Keratinocyte (primary cell): ENCODE measurements around the gene ZBTB49. TPM values are rescaled to one million over a fixed set of nuclear protein-coding genes. Genes with fewer than 3 reads are reported as not detected.

Source experiments
- DNase-seq: peaks from one replicate; pipeline ENCODE4 v3.0.0-alpha.2; 2011; ENCODE audit warnings: low read depth, missing footprints, low spot score
- FAIRE-seq: peaks from 2 replicates; lab custom pipeline; 2011; peaks lifted over from hg19 to GRCh38; lab: Jason Lieb, UNC
- H2AFZ ChIP-seq: 2 replicates; pipeline ENCODE4 v1.6.0; 2012; ENCODE audit warnings: low read length, control low read depth, inconsistent platforms; ENCODE audit not compliant: control insufficient read depth
- H3K27ac ChIP-seq: 2 replicates; pipeline ENCODE4 v1.5.1; 2011; ENCODE audit warnings: low read length; ENCODE audit not compliant: control insufficient read depth, insufficient read depth
- H3K27me3 ChIP-seq: 3 replicates; pipeline ENCODE4 v1.6.0; 2011; ENCODE audit warnings: low read length; ENCODE audit not compliant: control insufficient read depth, insufficient read depth; ENCODE audit errors: extremely low read depth
- H3K36me3 ChIP-seq, 2 experiments: 2 replicates in 1 of 2; 3 replicates in 1 of 2; pipeline ENCODE4 v1.5.1; 2011; ENCODE audit warnings: low read length in 2 of 2, mild to moderate bottlenecking in 1 of 2; ENCODE audit not compliant: control insufficient read depth in 2 of 2, insufficient read depth in 2 of 2; ENCODE audit errors: extremely low read depth in 1 of 2
- H3K4me1 ChIP-seq: 3 replicates; pipeline ENCODE4 v1.5.1; 2011; ENCODE audit warnings: low read length; ENCODE audit not compliant: control insufficient read depth, insufficient read depth; ENCODE audit errors: extremely low read depth
- H3K4me2 ChIP-seq: 3 replicates; pipeline ENCODE4 v1.6.0; 2011; ENCODE audit warnings: low read depth, low read length; ENCODE audit not compliant: control insufficient read depth, insufficient read depth; ENCODE audit errors: extremely low read depth
- H3K4me3 ChIP-seq, 3 experiments: fragments of 200-600 bp in 1 of 3; sonication (generic) in 1 of 3; 2 replicates in 2 of 3; 3 replicates in 1 of 3; pipeline ENCODE4 v1.5.1; 2011 to 2016; ENCODE audit warnings: low read length in 3 of 3, mild to moderate bottlenecking in 3 of 3, control low read depth in 2 of 3, inconsistent platforms in 1 of 3, low read depth in 1 of 3, mixed read lengths in 1 of 3, mixed run types in 1 of 3, moderate library complexity in 1 of 3; ENCODE audit not compliant: control insufficient read depth in 2 of 3, insufficient read depth in 2 of 3; ENCODE audit errors: extremely low read depth in 1 of 3
- H3K79me2 ChIP-seq: 2 replicates; pipeline ENCODE4 v1.6.0; 2012; ENCODE audit warnings: low read length; ENCODE audit not compliant: control insufficient read depth, insufficient read depth
- H3K9ac ChIP-seq: 3 replicates; pipeline ENCODE4 v1.6.0; 2011; ENCODE audit warnings: low read length; ENCODE audit not compliant: control insufficient read depth, insufficient read depth; ENCODE audit errors: extremely low read depth
- H3K9me1 ChIP-seq: 3 replicates; pipeline ENCODE4 v1.6.0; 2011; ENCODE audit warnings: low read length; ENCODE audit not compliant: control insufficient read depth, insufficient read depth; ENCODE audit errors: extremely low read depth
- H3K9me3 ChIP-seq: 2 replicates; pipeline ENCODE4 v1.5.1; 2012; ENCODE audit warnings: low read depth, low read length; ENCODE audit not compliant: control insufficient read depth
- H4K20me1 ChIP-seq: 3 replicates; pipeline ENCODE4 v1.6.0; 2011; ENCODE audit warnings: low read length; ENCODE audit not compliant: control insufficient read depth, insufficient read depth; ENCODE audit errors: extremely low read depth
- EZH2 ChIP-seq: IDR thresholded peaks from one replicate; pipeline ENCODE4 v1.6.1; 2012; ENCODE audit warnings: inconsistent platforms, mild to moderate bottlenecking, low read length, moderate library complexity
- dilution Hi-C: fragments of 300-500 bp; cut with MboI; formaldehyde crosslinking; loops from one replicate; pipeline ENCODE4 v1.7.0; 2020; ENCODE audit warnings: low sequenced_read_pairs; ENCODE audit not compliant: extremely low pct_ligation_motif_present
- polyA plus RNA-seq, 5 experiments: library from polyadenylated mRNA; depleted of rRNA in 3 of 5; stranded (reverse) in 3 of 5; stranded (forward) in 1 of 5; unstranded in 1 of 5; fragments of >200 nt; gene quantifications; 1 replicate in 1 of 5; 2 replicates in 3 of 5; 3 replicates in 1 of 5; pipeline versions ENCODE4 v1.2.1 to v1.2.3, GENCODE V29; 2011 to 2012; ENCODE audit warnings: missing spikeins in 2 of 5, low read depth in 1 of 5, low replicate concordance in 1 of 5
- TF ChIP-seq, protein P1 (sequence below), 3 experiments: IDR thresholded peaks in 1 of 3; conservative IDR thresholded peaks in 1 of 3; optimal IDR thresholded peaks in 1 of 3; 2 replicates in 2 of 3; 3 replicates in 1 of 3; pipeline versions ENCODE3 to v1.5.1; 2011; ENCODE audit warnings: low read length in 3 of 3, mild to moderate bottlenecking in 3 of 3, moderate library complexity in 2 of 3, control low read depth in 1 of 3, inconsistent platforms in 1 of 3; ENCODE audit not compliant: insufficient read depth in 2 of 3; ENCODE audit errors: extremely low read depth in 1 of 3

The ZBTB49 gene
- polyA plus RNA-seq, 1 donor (not counting 4 experiments of a cell fraction or from before 2014, with no cell fraction given), result 3.8 TPM

DNA sequence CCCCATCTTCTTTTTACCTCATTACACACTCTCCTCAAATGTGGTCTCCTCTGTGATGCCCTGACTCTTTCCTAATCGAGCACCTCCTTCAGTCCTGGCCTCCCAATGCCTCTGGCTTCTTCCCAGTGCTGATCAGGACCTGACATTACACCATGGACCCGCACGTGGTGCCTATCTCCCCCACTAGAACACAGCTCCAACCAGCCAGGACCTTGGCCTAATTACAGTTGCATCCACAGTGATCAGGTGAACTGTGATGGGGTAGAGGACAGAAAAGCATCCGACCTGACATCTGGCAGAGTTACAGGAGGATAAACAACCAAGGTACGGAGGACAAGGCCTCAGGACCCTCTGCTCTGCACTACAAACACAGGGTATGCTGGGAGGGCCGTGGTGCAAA is 12.5 kb upstream of the ZBTB49 start:
- TF ChIP-seq EZH2, result no peak
- TF ChIP-seq, protein P1, sequence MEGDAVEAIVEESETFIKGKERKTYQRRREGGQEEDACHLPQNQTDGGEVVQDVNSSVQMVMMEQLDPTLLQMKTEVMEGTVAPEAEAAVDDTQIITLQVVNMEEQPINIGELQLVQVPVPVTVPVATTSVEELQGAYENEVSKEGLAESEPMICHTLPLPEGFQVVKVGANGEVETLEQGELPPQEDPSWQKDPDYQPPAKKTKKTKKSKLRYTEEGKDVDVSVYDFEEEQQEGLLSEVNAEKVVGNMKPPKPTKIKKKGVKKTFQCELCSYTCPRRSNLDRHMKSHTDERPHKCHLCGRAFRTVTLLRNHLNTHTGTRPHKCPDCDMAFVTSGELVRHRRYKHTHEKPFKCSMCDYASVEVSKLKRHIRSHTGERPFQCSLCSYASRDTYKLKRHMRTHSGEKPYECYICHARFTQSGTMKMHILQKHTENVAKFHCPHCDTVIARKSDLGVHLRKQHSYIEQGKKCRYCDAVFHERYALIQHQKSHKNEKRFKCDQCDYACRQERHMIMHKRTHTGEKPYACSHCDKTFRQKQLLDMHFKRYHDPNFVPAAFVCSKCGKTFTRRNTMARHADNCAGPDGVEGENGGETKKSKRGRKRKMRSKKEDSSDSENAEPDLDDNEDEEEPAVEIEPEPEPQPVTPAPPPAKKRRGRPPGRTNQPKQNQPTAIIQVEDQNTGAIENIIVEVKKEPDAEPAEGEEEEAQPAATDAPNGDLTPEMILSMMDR (optimal IDR thresholded peaks at IDR 0.05 in 1 of 3, IDR thresholded peaks at IDR 0.05 in 1 of 3, conservative IDR thresholded peaks at IDR 0.05 in 1 of 3; ENCODE audit: extremely low read depth in 1 of 3, insufficient read depth in 2 of 3, low read length in 3 of 3), result no peak
- dilution Hi-C loops, result no loop called here
- H3K4me3 ChIP-seq, result no peak overlapping the region
- DNase-seq, result no peak
- no peaks in the 10 kb centered on the region for H3K27me3 ChIP-seq
- peaks cover 28 to 43% of the 10 kb centered on the region in 2 experiments for H3K36me3 ChIP-seq
- H3K9me3 ChIP-seq, result no peaks in the 10 kb centered on the region
- no peaks in the 10 kb centered on the region for H3K79me2 ChIP-seq
- no peak overlapping the region for H3K4me2 ChIP-seq
- H4K20me1 ChIP-seq, result no peaks in the 10 kb centered on the region
- no peaks in the 10 kb centered on the region for H3K9me1 ChIP-seq
- no peak for FAIRE-seq
- H3K27ac ChIP-seq, result no peak overlapping the region
- H3K4me1 ChIP-seq, result no peaks in the 10 kb centered on the region
- no peak overlapping the region for H3K9ac ChIP-seq
- H2AFZ ChIP-seq, result no peak overlapping the region

DNA sequence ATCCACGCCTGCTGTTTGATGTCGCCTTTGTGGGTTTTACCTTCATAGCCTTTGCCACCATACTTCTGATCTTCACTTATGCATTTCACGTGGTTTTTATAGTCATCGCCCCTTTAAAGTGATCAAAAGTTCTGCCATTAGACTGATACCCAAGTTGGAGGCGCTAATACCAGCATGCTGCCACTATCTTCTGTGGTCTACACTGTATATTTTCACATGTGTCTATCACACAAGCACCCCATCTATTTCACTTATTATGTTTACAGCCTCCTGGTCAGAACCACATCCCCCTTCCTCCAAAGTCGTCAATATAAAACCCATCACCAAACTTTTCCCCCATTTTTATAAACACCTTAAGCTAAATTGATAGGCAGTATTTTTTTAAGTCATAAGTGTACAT is 8.3 kb upstream of the ZBTB49 start:
- Histone ChIP-seq H3K4me3 (no peak overlapping the region), H3K79me2 (peaks cover 24% of the 10 kb centered on the region), H3K9ac (no peak overlapping the region), H3K27me3 (no peaks in the 10 kb centered on the region), H3K4me1 (peaks cover 8% of the 10 kb centered on the region), H3K4me2 (no peak overlapping the region), H2AFZ (no peak overlapping the region), H3K9me1 (no peaks in the 10 kb centered on the region), H3K36me3 (peaks cover 32 to 50% of the 10 kb centered on the region in 2 experiments), H3K9me3 (no peaks in the 10 kb centered on the region), H4K20me1 (no peaks in the 10 kb centered on the region), H3K27ac (no peak overlapping the region)
- DNase-seq (no peak), FAIRE-seq (no peak)
- TF ChIP-seq, protein P1 (optimal IDR thresholded peaks at IDR 0.05 in 1 of 3, IDR thresholded peaks at IDR 0.05 in 1 of 3, conservative IDR thresholded peaks at IDR 0.05 in 1 of 3; ENCODE audit: extremely low read depth in 1 of 3, insufficient read depth in 2 of 3, low read length in 3 of 3), result no peak
- TF ChIP-seq EZH2, result no peak
- dilution Hi-C loops, result no loop called here
